ENCODE data around the gene PRR19.
A peak's percentile ranks its signal among the peaks of the same experiment; 100 is the strongest.

PRR19 gene

GRCh38 chr19:42303876-42304275 is 1.9 kb downstream of the PRR19 start:
- no peaks in the 10 kb centered on the region for H3K27me3 ChIP-seq (ENCODE audit: control insufficient read depth in 1 of 2, insufficient read depth in 2 of 2, low read length in 2 of 2)

GRCh38 chr19:42306646-42307045 is 4.7 kb downstream of the PRR19 start:
- Histone ChIP-seq H3K27me3 (ENCODE audit: control insufficient read depth in 1 of 2, insufficient read depth in 2 of 2, low read length in 2 of 2) (peaks cover 2% of the 10 kb centered on the region in 2 donors), H3K36me3 (ENCODE audit: control insufficient read depth in 2 of 2, insufficient read depth in 2 of 2, low read length in 2 of 2) (no peaks in the 10 kb centered on the region), H3K4me3 (ENCODE audit: low read length in 2 of 2) (no peak overlapping the region), H3K9ac (ENCODE audit: low read length in 2 of 2) (no peak overlapping the region), H3K4me1 (ENCODE audit: control insufficient read depth, insufficient read depth, low read length) (peaks cover 19% of the 10 kb centered on the region), H3K9me3 (ENCODE audit: control insufficient read depth in 2 of 2, low read length in 2 of 2) (no peaks in the 10 kb centered on the region), H3K27ac (ENCODE audit: low read length) (no peak overlapping the region)

More at GRCh38 chr19:42303876-42304275, 1.9 kb downstream of the PRR19 start:
- peaks cover 18% of the 10 kb centered on the region for H3K4me1 ChIP-seq (ENCODE audit: control insufficient read depth, insufficient read depth, low read length)
- no peaks in the 10 kb centered on the region for H3K9me3 ChIP-seq (ENCODE audit: control insufficient read depth in 2 of 2, low read length in 2 of 2)
- H3K36me3 ChIP-seq (ENCODE audit: control insufficient read depth in 2 of 2, insufficient read depth in 2 of 2, low read length in 2 of 2): no peaks in the 10 kb centered on the region
- no peak overlapping the region for H3K9ac ChIP-seq (ENCODE audit: low read length in 2 of 2)
- H3K27ac ChIP-seq (ENCODE audit: low read length): no peak overlapping the region
- H3K4me3 ChIP-seq (ENCODE audit: low read length in 2 of 2): no peak overlapping the region

GRCh38 chr19:42309686-42310085 is 7.8 kb downstream of the PRR19 start:
- Histone ChIP-seq H3K27ac (ENCODE audit: low read length) (no peak overlapping the region), H3K9me3 (ENCODE audit: control insufficient read depth in 2 of 2, low read length in 2 of 2) (no peaks in the 10 kb centered on the region), H3K4me1 (ENCODE audit: control insufficient read depth, insufficient read depth, low read length) (peaks cover 8% of the 10 kb centered on the region), H3K27me3 (ENCODE audit: control insufficient read depth in 1 of 2, insufficient read depth in 2 of 2, low read length in 2 of 2) (peaks cover 10 to 13% of the 10 kb centered on the region in 2 donors), H3K4me3 (ENCODE audit: low read length in 2 of 2) (no peak overlapping the region), H3K36me3 (ENCODE audit: control insufficient read depth in 2 of 2, insufficient read depth in 2 of 2, low read length in 2 of 2) (no peaks in the 10 kb centered on the region), H3K9ac (ENCODE audit: low read length in 2 of 2) (no peak overlapping the region)

- H3K9me3 ChIP-seq (ENCODE audit: control insufficient read depth in 2 of 2, low read length in 2 of 2): no peaks in the 10 kb centered on the region
- H3K9ac ChIP-seq (ENCODE audit: low read length in 2 of 2): no peak overlapping the region
- H3K4me1 ChIP-seq (ENCODE audit: control insufficient read depth, insufficient read depth, low read length): peaks cover 8% of the 10 kb centered on the region
- H3K36me3 ChIP-seq (ENCODE audit: control insufficient read depth in 2 of 2, insufficient read depth in 2 of 2, low read length in 2 of 2): no peaks in the 10 kb centered on the region
- no peak overlapping the region for H3K4me3 ChIP-seq (ENCODE audit: low read length in 2 of 2)
- H3K27ac ChIP-seq (ENCODE audit: low read length): no peak overlapping the region
- peaks cover 10 to 13% of the 10 kb centered on the region in 2 donors for H3K27me3 ChIP-seq (ENCODE audit: control insufficient read depth in 1 of 2, insufficient read depth in 2 of 2, low read length in 2 of 2)
Observed at GRCh38 chr19:42311657-42312056, 9.7 kb downstream of the PRR19 start.

GRCh38 chr19:42312370-42312769 is 10.4 kb downstream of the PRR19 start:
- H3K9ac ChIP-seq (ENCODE audit: low read length in 2 of 2): no peak overlapping the region
- H3K27me3 ChIP-seq (ENCODE audit: control insufficient read depth in 1 of 2, insufficient read depth in 2 of 2, low read length in 2 of 2): peaks cover 10 to 13% of the 10 kb centered on the region in 2 donors
- H3K36me3 ChIP-seq (ENCODE audit: control insufficient read depth in 2 of 2, insufficient read depth in 2 of 2, low read length in 2 of 2): no peaks in the 10 kb centered on the region
- H3K4me1 ChIP-seq (ENCODE audit: control insufficient read depth, insufficient read depth, low read length): peaks cover 8% of the 10 kb centered on the region
- H3K4me3 ChIP-seq (ENCODE audit: low read length in 2 of 2): no peak overlapping the region
- no peak overlapping the region for H3K27ac ChIP-seq (ENCODE audit: low read length)
- H3K9me3 ChIP-seq (ENCODE audit: control insufficient read depth in 2 of 2, low read length in 2 of 2): no peaks in the 10 kb centered on the region

GRCh38 chr19:42313096-42313839 is 11.3 kb downstream of the PRR19 start, which contains the start of gene TMEM145:
Gene TMEM145 (plus strand): TSS chr19:42313309. CDS start chr19:42313377, 68 bp downstream.
- peak within 1 kb of the TSS; percentile 53 to 63 for H3K4me3 ChIP-seq (ENCODE audit: low read length in 2 of 2)
- H3K27ac ChIP-seq (ENCODE audit: low read length): no peak within 1 kb of the TSS
- no peaks in the 10 kb centered on the region for H3K9me3 ChIP-seq (ENCODE audit: control insufficient read depth in 2 of 2, low read length in 2 of 2)
- H3K9ac ChIP-seq (ENCODE audit: low read length in 2 of 2): no peak within 1 kb of the TSS
- H3K27me3 ChIP-seq (ENCODE audit: control insufficient read depth in 1 of 2, insufficient read depth in 2 of 2, low read length in 2 of 2): peaks cover 10 to 13% of the 10 kb centered on the region in 2 donors
- H3K36me3 ChIP-seq (ENCODE audit: control insufficient read depth in 2 of 2, insufficient read depth in 2 of 2, low read length in 2 of 2): no peaks in the 10 kb centered on the region
- H3K4me1 ChIP-seq (ENCODE audit: control insufficient read depth, insufficient read depth, low read length): peaks cover 8% of the 10 kb centered on the region

GRCh38 chr19:42313840-42314755 is 12.2 kb downstream of the PRR19 start:
- Histone ChIP-seq H3K27ac (ENCODE audit: low read length) (no peak overlapping the region), H3K9ac (ENCODE audit: low read length in 2 of 2) (no peak overlapping the region), H3K27me3 (ENCODE audit: control insufficient read depth in 1 of 2, insufficient read depth in 2 of 2, low read length in 2 of 2) (peaks cover 10 to 13% of the 10 kb centered on the region in 2 donors), H3K4me1 (ENCODE audit: control insufficient read depth, insufficient read depth, low read length) (peaks cover 8% of the 10 kb centered on the region), H3K36me3 (ENCODE audit: control insufficient read depth in 2 of 2, insufficient read depth in 2 of 2, low read length in 2 of 2) (no peaks in the 10 kb centered on the region), H3K9me3 (ENCODE audit: control insufficient read depth in 2 of 2, low read length in 2 of 2) (no peaks in the 10 kb centered on the region), H3K4me3 (ENCODE audit: low read length in 2 of 2) (peak overlapping the region in 1 of 2 donors; percentile 63)

GRCh38 chr19:42315024-42315423 is 13.1 kb downstream of the PRR19 start:
- Histone ChIP-seq H3K4me1 (ENCODE audit: control insufficient read depth, insufficient read depth, low read length) (peaks cover 8% of the 10 kb centered on the region), H3K36me3 (ENCODE audit: control insufficient read depth in 2 of 2, insufficient read depth in 2 of 2, low read length in 2 of 2) (no peaks in the 10 kb centered on the region), H3K9ac (ENCODE audit: low read length in 2 of 2) (no peak overlapping the region), H3K4me3 (ENCODE audit: low read length in 2 of 2) (no peak overlapping the region), H3K9me3 (ENCODE audit: control insufficient read depth in 2 of 2, low read length in 2 of 2) (no peaks in the 10 kb centered on the region), H3K27me3 (ENCODE audit: control insufficient read depth in 1 of 2, insufficient read depth in 2 of 2, low read length in 2 of 2) (peaks cover 10 to 13% of the 10 kb centered on the region in 2 donors), H3K27ac (ENCODE audit: low read length) (no peak overlapping the region)

- no peaks in the 10 kb centered on the region for H3K36me3 ChIP-seq (ENCODE audit: control insufficient read depth in 2 of 2, insufficient read depth in 2 of 2, low read length in 2 of 2)
- no peak overlapping the region for H3K4me3 ChIP-seq (ENCODE audit: low read length in 2 of 2)
- no peaks in the 10 kb centered on the region for H3K9me3 ChIP-seq (ENCODE audit: control insufficient read depth in 2 of 2, low read length in 2 of 2)
- H3K27ac ChIP-seq (ENCODE audit: low read length): no peak overlapping the region
- peaks cover 8 to 12% of the 10 kb centered on the region in 2 donors for H3K27me3 ChIP-seq (ENCODE audit: control insufficient read depth in 1 of 2, insufficient read depth in 2 of 2, low read length in 2 of 2)
- H3K9ac ChIP-seq (ENCODE audit: low read length in 2 of 2): no peak overlapping the region
- H3K4me1 ChIP-seq (ENCODE audit: control insufficient read depth, insufficient read depth, low read length): peaks cover 7% of the 10 kb centered on the region
Observed at GRCh38 chr19:42316223-42317211, 14.6 kb downstream of the PRR19 start.

GRCh38 chr19:42317535-42317934 is 15.6 kb downstream of the PRR19 start:
- H3K9ac ChIP-seq (ENCODE audit: low read length in 2 of 2): no peak overlapping the region
- no peak overlapping the region for H3K4me3 ChIP-seq (ENCODE audit: low read length in 2 of 2)
- H3K9me3 ChIP-seq (ENCODE audit: control insufficient read depth in 2 of 2, low read length in 2 of 2): no peaks in the 10 kb centered on the region
- H3K27me3 ChIP-seq (ENCODE audit: control insufficient read depth in 1 of 2, insufficient read depth in 2 of 2, low read length in 2 of 2): peaks cover 6 to 14% of the 10 kb centered on the region in 2 donors
- no peak overlapping the region for H3K27ac ChIP-seq (ENCODE audit: low read length)
- H3K4me1 ChIP-seq (ENCODE audit: control insufficient read depth, insufficient read depth, low read length): peaks cover 5% of the 10 kb centered on the region
- no peaks in the 10 kb centered on the region for H3K36me3 ChIP-seq (ENCODE audit: control insufficient read depth in 2 of 2, insufficient read depth in 2 of 2, low read length in 2 of 2)

Data from stomach smooth muscle (tissue), 2 donors.